PC-3 (cell line): ENCODE measurements around the gene TXNRD1. TPM values are rescaled to one million over a fixed set of nuclear protein-coding genes. Genes with fewer than 3 reads are reported as not detected.

Experiments used
- ATAC-seq: fragments of 200-7000 bp; cut with Tn5 transposase; 2 replicates; pipeline ENCODE4 v1.9.1; 2020; ENCODE audit warnings: mild to moderate bottlenecking, moderate library complexity
- BruUV-seq: library from RNA; stranded (reverse); fragments of 400-500 nt; replicated peaks from 2 replicates; lab custom pipeline; 2021; lab: Mats Ljungman, UMichigan
- CTCF ChIA-PET: fragments of 300-600 bp; sonication (Branson Sonifier 250); formaldehyde crosslinking; loops from one replicate; lab custom pipeline; 2022; ENCODE audit warnings: antibody characterized with exemption; lab: Charles Lee
- POLR2A ChIA-PET: fragments of 300-600 bp; sonication (Branson Sonifier 250); formaldehyde crosslinking; loops from one replicate; lab custom pipeline; 2022; ENCODE audit warnings: antibody characterized with exemption; ENCODE audit not compliant: unreplicated experiment; lab: Charles Lee
- DNase-seq: peaks from one replicate; pipeline ENCODE4 v3.0.0-alpha.2; 2015
- H2AFZ ChIP-seq: fragments of 300-600 bp; sonication (generic); 2 replicates; pipeline ENCODE4 v1.6.0; 2016; ENCODE audit warnings: antibody characterized with exemption, low read length
- H3F3A ChIP-seq: fragments of 300-600 bp; sonication (generic); one replicate; pipeline ENCODE4 v1.6.0; 2017; ENCODE audit warnings: antibody characterized with exemption, low read length, control low read depth, mild to moderate bottlenecking; ENCODE audit not compliant: unreplicated experiment
- H3K27ac ChIP-seq: fragments of 300-600 bp; sonication (generic); 2 replicates; pipeline ENCODE4 v1.5.1; 2016; ENCODE audit warnings: mild to moderate bottlenecking, low read length
- H3K27me3 ChIP-seq: fragments of 300-600 bp; sonication (generic); 2 replicates; pipeline ENCODE4 v1.6.1; 2016; ENCODE audit warnings: low read length, mixed read lengths
- H3K36me3 ChIP-seq: fragments of 300-600 bp; sonication (generic); 2 replicates; pipeline ENCODE4 v1.6.1; 2016; ENCODE audit warnings: low read depth, mixed run types, low read length, mixed read lengths
- H3K4me1 ChIP-seq: fragments of 300-600 bp; sonication (generic); 2 replicates; pipeline ENCODE4 v1.5.1; 2016; ENCODE audit warnings: low read length; ENCODE audit not compliant: insufficient read depth
- H3K4me2 ChIP-seq: fragments of 300-600 bp; sonication (generic); 2 replicates; pipeline ENCODE4 v1.6.0; 2016; ENCODE audit warnings: low read length
- H3K4me3 ChIP-seq: fragments of 300-600 bp; sonication (generic); 2 replicates; pipeline ENCODE4 v1.5.1; 2016; ENCODE audit warnings: mild to moderate bottlenecking, low read length, mixed read lengths
- H3K79me2 ChIP-seq: fragments of 300-600 bp; sonication (generic); 2 replicates; pipeline ENCODE4 v1.6.1; 2017; ENCODE audit warnings: low read length, mixed read lengths
- H3K9ac ChIP-seq: fragments of 300-600 bp; sonication (generic); 2 replicates; pipeline ENCODE4 v1.6.0; 2016; ENCODE audit warnings: mild to moderate bottlenecking, low read length
- H3K9me2 ChIP-seq: fragments of 300-600 bp; sonication (generic); replicated peaks from 2 replicates; pipeline ENCODE4 v1.6.1; 2016; ENCODE audit warnings: mixed run types, low read length, mixed read lengths
- H3K9me3 ChIP-seq: fragments of 300-600 bp; sonication (generic); 2 replicates; pipeline ENCODE4 v1.6.1; 2016; ENCODE audit warnings: low read length, mixed read lengths
- H4K20me1 ChIP-seq: fragments of 300-600 bp; sonication (generic); 2 replicates; pipeline ENCODE4 v1.6.1; 2016; ENCODE audit warnings: low read length, mixed read lengths
- EZH2 ChIP-seq: fragments of 300-600 bp; sonication (generic); IDR thresholded peaks from one replicate; pipeline ENCODE4 v1.6.1; 2017; ENCODE audit warnings: antibody characterized with exemption, mild to moderate bottlenecking, low read length; ENCODE audit not compliant: unreplicated experiment
- EZH2phosphoT487 ChIP-seq: fragments of 300-600 bp; sonication (generic); IDR thresholded peaks from 2 replicates; pipeline ENCODE4 v1.6.1; 2018; ENCODE audit warnings: mild to moderate bottlenecking, antibody characterized with exemption, low read length, borderline replicate concordance
- intact Hi-C: fragments of 100-400 bp; cut with micrococcal nuclease; formaldehyde crosslinking; loops from 2 replicates; pipeline ENCODE4 v1.9.0; 2023
- total RNA-seq: library from RNA; depleted of rRNA; stranded (reverse); fragments of >200 nt; gene quantifications from 2 replicates; pipeline ENCODE4 v1.2.3, GENCODE V29; 2014
- TF ChIP-seq, protein P1 (sequence below): fragments of 300-600 bp; sonication (generic); conservative IDR thresholded peaks from 2 replicates; pipeline ENCODE4 v1.5.1; 2017; ENCODE audit warnings: antibody characterized with exemption, low read depth, mild to moderate bottlenecking, low read length

TXNRD1 gene
- total RNA-seq, 1 experiment from 2014 or later, result 419 TPM

DNA sequence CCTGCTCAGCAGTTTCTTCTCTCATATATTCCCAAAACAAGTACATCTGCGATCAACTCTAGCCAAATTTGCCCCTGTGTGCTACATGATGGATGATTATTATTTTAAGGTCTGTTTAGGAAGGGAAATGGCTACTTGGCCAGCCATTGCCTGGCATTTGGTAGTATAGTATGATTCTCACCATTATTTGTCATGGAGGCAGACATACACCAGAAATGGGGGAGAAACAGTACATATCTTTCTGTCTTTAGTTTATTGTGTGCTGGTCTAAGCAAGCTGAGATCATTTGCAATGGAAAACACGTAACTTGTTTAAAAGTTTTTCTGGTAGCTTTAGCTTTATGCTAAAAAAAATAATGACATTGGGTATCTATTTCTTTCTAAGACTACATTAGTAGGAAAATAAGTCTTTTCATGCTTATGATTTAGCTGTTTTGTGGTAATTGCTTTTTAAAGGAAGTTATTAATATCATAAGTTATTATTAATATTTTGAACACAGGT lies 133.5 kb downstream of the TXNRD1 start:
- Histone ChIP-seq H3K36me3 (peaks cover 88% of the 10 kb centered on the region), H3K9me3 (no peaks in the 10 kb centered on the region), H3K4me3 (no peak overlapping the region), H3K4me1 (peaks cover 15% of the 10 kb centered on the region; the same call in 1 of the 2 replicates), H3K4me2 (no peak overlapping the region), H3K9me2 (no peaks in the 10 kb centered on the region), H3F3A (peaks cover 36% of the 10 kb centered on the region), H3K9ac (no peak overlapping the region), H3K79me2 (peaks cover 55% of the 10 kb centered on the region), H4K20me1 (peaks cover 45% of the 10 kb centered on the region), H3K27me3 (no peaks in the 10 kb centered on the region), H2AFZ (no peak overlapping the region), H3K27ac (no peak overlapping the region)
- CTCF ChIA-PET, result no interaction called here
- ATAC-seq (no peak), DNase-seq (no peak)
- no peak for TF ChIP-seq EZH2
- TF ChIP-seq, protein P1, sequence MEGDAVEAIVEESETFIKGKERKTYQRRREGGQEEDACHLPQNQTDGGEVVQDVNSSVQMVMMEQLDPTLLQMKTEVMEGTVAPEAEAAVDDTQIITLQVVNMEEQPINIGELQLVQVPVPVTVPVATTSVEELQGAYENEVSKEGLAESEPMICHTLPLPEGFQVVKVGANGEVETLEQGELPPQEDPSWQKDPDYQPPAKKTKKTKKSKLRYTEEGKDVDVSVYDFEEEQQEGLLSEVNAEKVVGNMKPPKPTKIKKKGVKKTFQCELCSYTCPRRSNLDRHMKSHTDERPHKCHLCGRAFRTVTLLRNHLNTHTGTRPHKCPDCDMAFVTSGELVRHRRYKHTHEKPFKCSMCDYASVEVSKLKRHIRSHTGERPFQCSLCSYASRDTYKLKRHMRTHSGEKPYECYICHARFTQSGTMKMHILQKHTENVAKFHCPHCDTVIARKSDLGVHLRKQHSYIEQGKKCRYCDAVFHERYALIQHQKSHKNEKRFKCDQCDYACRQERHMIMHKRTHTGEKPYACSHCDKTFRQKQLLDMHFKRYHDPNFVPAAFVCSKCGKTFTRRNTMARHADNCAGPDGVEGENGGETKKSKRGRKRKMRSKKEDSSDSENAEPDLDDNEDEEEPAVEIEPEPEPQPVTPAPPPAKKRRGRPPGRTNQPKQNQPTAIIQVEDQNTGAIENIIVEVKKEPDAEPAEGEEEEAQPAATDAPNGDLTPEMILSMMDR, result no peak
- no peak for TF ChIP-seq EZH2phosphoT487
- intact Hi-C loops, result no loop called here
- TSS peak; percentile 30 for BruUV-seq
- POLR2A ChIA-PET, result no interaction called here

DNA sequence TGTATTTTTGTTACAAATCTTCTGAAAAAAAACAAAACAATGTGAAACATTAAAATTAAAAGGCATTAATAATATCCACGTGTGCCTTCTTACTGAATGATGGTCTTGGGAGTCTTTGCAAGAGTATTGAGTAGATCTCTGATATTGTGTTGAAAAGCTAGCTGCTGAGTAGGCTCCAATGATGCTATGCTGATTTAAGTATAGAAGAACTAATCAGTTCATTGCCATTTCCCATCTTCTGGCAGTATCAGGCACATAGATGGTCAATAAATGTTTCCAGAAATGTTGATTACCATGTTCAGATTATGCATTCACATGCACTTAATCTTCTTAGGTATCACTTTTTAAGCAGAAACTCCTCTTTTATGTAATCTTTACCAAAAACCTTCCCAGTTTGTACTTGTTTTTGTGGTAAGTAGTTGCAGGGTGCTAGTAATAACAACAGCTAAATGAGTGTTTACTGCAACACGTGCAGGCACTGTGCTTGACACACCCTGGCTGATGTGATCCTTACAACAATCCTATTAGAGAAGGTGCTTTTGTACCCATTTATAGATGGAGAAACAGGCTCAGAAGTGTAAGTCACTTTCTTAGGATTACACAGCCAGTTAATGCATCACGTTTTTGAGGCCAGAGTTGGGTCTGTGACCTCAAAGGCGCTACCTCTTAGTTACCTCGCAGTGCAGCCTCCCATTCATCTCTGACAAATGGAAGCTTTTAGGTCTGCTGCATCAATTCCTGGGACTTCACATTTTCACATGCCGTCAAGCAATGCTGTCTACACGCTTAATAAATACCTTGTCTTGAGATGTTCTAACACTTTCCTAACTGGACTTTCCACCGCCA lies 134.9 kb downstream of the TXNRD1 start:
- peaks cover 15% of the 10 kb centered on the region; the same call in 1 of the 2 replicates for H3K4me1 ChIP-seq
- no peak overlapping the region for H3K4me2 ChIP-seq
- no peak for DNase-seq
- no peaks in the 10 kb centered on the region for H3K9me3 ChIP-seq
- peaks cover 42% of the 10 kb centered on the region for H3F3A ChIP-seq
- CTCF ChIA-PET, result no interaction called here
- no TSS peak for BruUV-seq
- POLR2A ChIA-PET, result no interaction called here
- H3K27me3 ChIP-seq, result no peaks in the 10 kb centered on the region
- intact Hi-C loops, result no loop called here
- no peak overlapping the region for H3K4me3 ChIP-seq
- H3K27ac ChIP-seq, result no peak overlapping the region
- H3K9me2 ChIP-seq, result no peaks in the 10 kb centered on the region
- no peak overlapping the region for H2AFZ ChIP-seq
- H4K20me1 ChIP-seq, result peaks cover 35% of the 10 kb centered on the region
- ATAC-seq, result no peak
- no peak overlapping the region for H3K9ac ChIP-seq
- peaks cover 41% of the 10 kb centered on the region for H3K79me2 ChIP-seq
- no peak for TF ChIP-seq EZH2phosphoT487
- no peak for TF ChIP-seq EZH2
- H3K36me3 ChIP-seq, result peaks cover 74% of the 10 kb centered on the region

DNA sequence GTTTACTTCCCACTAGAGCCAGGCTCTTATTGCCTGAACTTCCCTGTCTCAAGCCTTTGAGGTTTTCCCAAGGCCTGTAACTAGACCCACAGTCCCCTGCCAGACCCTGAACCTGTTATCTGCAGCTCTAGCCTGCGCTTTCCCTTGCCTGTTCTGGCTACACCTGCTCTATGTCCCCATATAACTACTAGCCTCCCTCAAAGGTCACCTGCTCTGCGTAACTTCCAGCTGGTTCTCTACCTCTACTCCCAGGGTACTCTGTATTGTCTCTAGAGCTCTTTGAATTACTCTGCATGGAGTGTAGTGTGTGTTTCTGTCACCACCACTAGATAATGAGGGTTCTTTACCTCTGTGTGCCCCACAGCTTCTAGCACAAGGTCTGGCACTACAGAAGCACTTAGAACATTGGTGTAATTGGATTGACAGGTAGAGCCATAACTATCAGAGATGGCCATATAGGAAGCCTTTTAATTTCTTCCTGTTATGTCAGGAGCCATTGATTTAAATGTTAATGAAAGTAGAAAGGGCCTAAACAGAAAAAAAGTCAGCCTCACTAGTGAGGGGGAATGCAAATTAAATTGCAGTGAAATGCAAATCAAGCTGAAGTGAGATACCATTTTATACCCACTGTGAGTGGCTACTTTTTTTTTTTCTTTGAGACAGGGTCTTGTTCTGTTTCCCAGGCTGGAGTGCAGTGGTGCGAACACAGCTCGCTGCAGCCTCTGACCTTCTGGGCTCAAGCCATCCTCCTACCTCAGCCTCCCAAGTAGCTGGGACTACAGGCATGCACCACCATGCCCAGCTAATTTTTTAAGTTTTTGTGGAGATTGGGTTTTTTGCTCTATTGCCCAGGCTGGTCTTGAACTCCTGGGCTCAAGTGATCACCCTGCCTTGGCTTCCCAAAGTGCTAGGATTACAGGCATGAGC lies 135.7 kb downstream of the TXNRD1 start:
- CTCF ChIA-PET, result no interaction called here
- TF ChIP-seq, protein P1, result no peak
- TF ChIP-seq EZH2phosphoT487 (no peak), EZH2 (no peak)
- POLR2A ChIA-PET, result no interaction called here
- Histone ChIP-seq H3K79me2 (peaks cover 32% of the 10 kb centered on the region), H3K9me3 (no peaks in the 10 kb centered on the region), H3K9me2 (no peaks in the 10 kb centered on the region), H3K36me3 (peaks cover 66% of the 10 kb centered on the region), H3K27me3 (no peaks in the 10 kb centered on the region), H3K9ac (no peak overlapping the region), H2AFZ (no peak overlapping the region), H3K4me3 (no peak overlapping the region), H3K27ac (no peak overlapping the region), H3K4me2 (no peak overlapping the region), H3F3A (peaks cover 39% of the 10 kb centered on the region), H4K20me1 (peaks cover 34% of the 10 kb centered on the region), H3K4me1 (peaks cover 13% of the 10 kb centered on the region; the same call in 1 of the 2 replicates)
- ATAC-seq (no peak), DNase-seq (no peak)
- BruUV-seq, result no TSS peak
- intact Hi-C loops, result no loop called here
